Bronchial epithelial cell (primary cell): ENCODE measurements around the gene GPR156. TPM values are rescaled to one million over a fixed set of nuclear protein-coding genes. Genes with fewer than 3 reads are reported as not detected.

Experiments
- DNase-seq: peaks from one replicate; pipeline ENCODE4 v3.0.0-alpha.2; 2010; ENCODE audit warnings: low read depth
- FAIRE-seq: peaks from 2 replicates; lab custom pipeline; 2011; peaks lifted over from hg19 to GRCh38; lab: Jason Lieb, UNC
- H3K27me3 ChIP-seq: 2 replicates; pipeline ENCODE4 v1.5.1; 2011; ENCODE audit warnings: low read length; ENCODE audit not compliant: control insufficient read depth, insufficient read depth
- H3K36me3 ChIP-seq: 2 replicates; pipeline ENCODE4 v1.5.1; 2011; ENCODE audit warnings: low read length; ENCODE audit not compliant: control insufficient read depth, insufficient read depth
- H3K4me3 ChIP-seq: 2 replicates; pipeline ENCODE4 v1.5.1; 2011; ENCODE audit warnings: mild to moderate bottlenecking, low read depth, low read length, control low read depth
- total RNA-seq: library from RNA; depleted of rRNA; stranded (reverse); fragments of >200 nt; gene quantifications from 2 replicates; pipeline ENCODE4 v1.2.1, GENCODE V29; 2014
- TF ChIP-seq, protein P1 (sequence below): IDR thresholded peaks from 2 replicates; pipeline ENCODE4 v1.5.1; 2011; ENCODE audit warnings: mild to moderate bottlenecking, moderate library complexity, low read length, control low read depth, inconsistent platforms; ENCODE audit not compliant: insufficient read depth, severe bottlenecking

GPR156 gene
- total RNA-seq, 1 donor from 2014 or later: under 0.01 TPM

- H3K27me3 ChIP-seq: no peaks in the 10 kb centered on the region
- FAIRE-seq: no peak
- no peak overlapping the region for H3K4me3 ChIP-seq
- DNase-seq: no peak
- no peaks in the 10 kb centered on the region for H3K36me3 ChIP-seq
- TF ChIP-seq, protein P1, sequence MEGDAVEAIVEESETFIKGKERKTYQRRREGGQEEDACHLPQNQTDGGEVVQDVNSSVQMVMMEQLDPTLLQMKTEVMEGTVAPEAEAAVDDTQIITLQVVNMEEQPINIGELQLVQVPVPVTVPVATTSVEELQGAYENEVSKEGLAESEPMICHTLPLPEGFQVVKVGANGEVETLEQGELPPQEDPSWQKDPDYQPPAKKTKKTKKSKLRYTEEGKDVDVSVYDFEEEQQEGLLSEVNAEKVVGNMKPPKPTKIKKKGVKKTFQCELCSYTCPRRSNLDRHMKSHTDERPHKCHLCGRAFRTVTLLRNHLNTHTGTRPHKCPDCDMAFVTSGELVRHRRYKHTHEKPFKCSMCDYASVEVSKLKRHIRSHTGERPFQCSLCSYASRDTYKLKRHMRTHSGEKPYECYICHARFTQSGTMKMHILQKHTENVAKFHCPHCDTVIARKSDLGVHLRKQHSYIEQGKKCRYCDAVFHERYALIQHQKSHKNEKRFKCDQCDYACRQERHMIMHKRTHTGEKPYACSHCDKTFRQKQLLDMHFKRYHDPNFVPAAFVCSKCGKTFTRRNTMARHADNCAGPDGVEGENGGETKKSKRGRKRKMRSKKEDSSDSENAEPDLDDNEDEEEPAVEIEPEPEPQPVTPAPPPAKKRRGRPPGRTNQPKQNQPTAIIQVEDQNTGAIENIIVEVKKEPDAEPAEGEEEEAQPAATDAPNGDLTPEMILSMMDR: no peak
These were observed 82.7 kb downstream of the GPR156 start for GRCh38 chr3:120202363-120202762.

DNA sequence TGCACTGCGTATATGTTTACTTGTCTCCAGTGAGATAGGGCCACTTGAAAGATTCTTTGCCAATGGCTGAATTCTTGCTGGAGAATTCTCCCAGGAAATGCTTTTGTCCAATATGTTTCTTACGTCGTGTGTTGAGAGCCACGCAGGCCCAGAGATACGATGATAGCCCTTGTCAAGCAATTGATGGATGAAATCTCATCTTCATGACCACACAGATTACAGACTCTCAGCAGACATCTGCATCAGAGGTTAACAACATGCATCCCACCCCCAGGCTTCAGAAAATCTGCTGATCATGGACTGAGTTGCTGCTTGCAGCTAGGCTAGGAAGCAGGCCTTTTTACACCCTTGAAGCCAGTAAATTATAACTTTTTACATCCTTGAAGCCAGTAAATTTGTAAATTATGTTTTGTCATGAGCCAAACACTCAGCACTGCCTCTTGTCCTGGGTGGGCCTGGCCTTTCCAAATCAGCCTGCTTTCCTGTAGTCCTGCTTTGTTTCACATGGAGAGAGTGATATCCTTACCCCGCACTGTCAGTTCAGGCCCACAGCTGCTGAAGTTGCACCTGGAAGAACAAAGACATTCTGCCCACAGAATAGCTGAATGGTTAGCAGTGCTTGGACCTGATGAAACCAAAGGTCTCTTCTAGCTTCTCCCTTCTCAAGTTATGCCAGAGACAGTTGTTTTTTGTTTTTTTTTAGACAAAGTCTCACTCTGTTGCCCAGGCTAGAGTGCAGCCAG is 84.4 kb downstream of the GPR156 start:
- DNase-seq: no peak
- TF ChIP-seq, protein P1: no peak
- Histone ChIP-seq H3K36me3 (no peaks in the 10 kb centered on the region), H3K4me3 (no peak overlapping the region), H3K27me3 (no peaks in the 10 kb centered on the region)
- FAIRE-seq: peak; percentile 90

- no peak overlapping the region for H3K4me3 ChIP-seq
- no peak for FAIRE-seq
- peak; percentile 68 for DNase-seq
- no peaks in the 10 kb centered on the region for H3K36me3 ChIP-seq
- no peaks in the 10 kb centered on the region for H3K27me3 ChIP-seq
- TF ChIP-seq, protein P1: peak; percentile 46
These were observed 86.6 kb downstream of the GPR156 start for GRCh38 chr3:120198305-120198878.

DNA sequence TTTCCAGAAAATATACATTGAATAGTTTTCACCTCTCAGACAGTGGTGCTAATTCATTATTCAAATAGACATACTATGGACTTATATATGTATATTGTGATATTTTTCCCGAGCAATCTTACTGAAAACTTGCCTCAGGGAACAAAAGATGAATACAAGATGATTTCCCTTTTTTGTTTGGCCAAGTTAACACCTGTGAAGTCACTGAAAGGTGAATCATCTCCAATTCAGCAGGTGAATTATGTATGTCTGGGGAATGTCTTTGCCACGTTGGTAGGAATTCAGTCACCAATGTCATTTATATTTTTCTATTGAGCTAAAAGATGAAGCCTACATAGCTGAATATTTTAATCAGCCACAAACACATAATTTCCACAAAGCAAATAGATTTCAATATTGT is 88.2 kb downstream of the GPR156 start:
- no peaks in the 10 kb centered on the region for H3K36me3 ChIP-seq
- TF ChIP-seq, protein P1: no peak

DNA sequence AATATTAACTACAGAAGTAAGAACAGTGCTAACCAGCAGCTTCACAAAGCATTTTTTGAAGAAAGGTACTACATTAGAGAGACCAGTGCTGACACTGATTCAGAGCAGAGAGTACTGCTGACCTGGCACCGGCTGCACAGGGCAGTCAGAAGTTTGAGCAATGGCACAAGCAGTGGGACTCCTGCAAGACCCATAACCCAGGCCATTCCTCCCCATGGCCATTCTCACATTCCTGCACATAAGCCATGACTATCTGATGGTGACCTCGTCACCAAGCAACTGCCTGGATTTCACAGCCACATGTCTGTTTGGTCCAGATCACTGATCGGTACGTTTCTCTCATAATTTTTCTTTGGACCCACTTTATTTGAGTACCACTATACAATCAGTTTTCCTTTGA is 88.7 kb downstream of the GPR156 start:
- Histone ChIP-seq H3K27me3 (no peaks in the 10 kb centered on the region), H3K36me3 (no peaks in the 10 kb centered on the region), H3K4me3 (no peak overlapping the region)
- DNase-seq (no peak), FAIRE-seq (no peak)
- TF ChIP-seq, protein P1: no peak

More for the DNA sequence above, 88.2 kb downstream of the GPR156 start:
- FAIRE-seq (no peak), DNase-seq (peak; percentile 81)
- H3K4me3 ChIP-seq: no peak overlapping the region
- H3K27me3 ChIP-seq: no peaks in the 10 kb centered on the region
